Peyer's patch (tissue), 4 donors: Measurements from ENCODE around the gene MAP1LC3B2.

Source experiments
- CTCF ChIP-seq, 6 experiments: fragments of 450-650 bp in 4 of 6; fragments of 200-600 bp in 2 of 6; sonication (generic) in 1 of 6; IDR thresholded peaks; one replicate each; pipeline ENCODE4 v1.5.1; 2017 to 2019; ENCODE audit warnings: antibody characterized with exemption in 6 of 6, mild to moderate bottlenecking in 3 of 6, moderate library complexity in 1 of 6
- POLR2A ChIP-seq, 2 donors: fragments of 450-650 bp; IDR thresholded peaks; one replicate each; pipeline ENCODE4 v1.5.1; 2017; ENCODE audit warnings: antibody characterized with exemption in 2 of 2, mild to moderate bottlenecking in 2 of 2, moderate library complexity in 2 of 2

- TF ChIP-seq CTCF (IDR thresholded peaks at IDR 0.05) = no peak
- no peak for TF ChIP-seq POLR2A (IDR thresholded peaks at IDR 0.05)
Observed at GRCh38 chr12:116532428-116532827, 26.8 kb upstream of the MAP1LC3B2 start.
